Esophagus muscularis mucosa (tissue), 4 donors: Measurements from ENCODE around the gene KCNAB3. TPM values are rescaled to one million over a fixed set of nuclear protein-coding genes. Genes with fewer than 3 reads are reported as not detected.

ENCODE experiments used
- DNase-seq: peaks from one replicate; pipeline ENCODE4 v3.0.0-alpha.2; 2017; ENCODE audit errors: extremely low spot score
- H3K27ac ChIP-seq, 4 donors: fragments of 200-600 bp; sonication (generic); replicated peaks in 1 of 4; 1 replicate in 3 of 4; 2 replicates in 1 of 4; pipeline ENCODE4 v1.5.1; 2016 to 2019; ENCODE audit warnings: mild to moderate bottlenecking in 1 of 4
- H3K27me3 ChIP-seq, 4 donors: fragments of 200-600 bp; sonication (generic); one replicate each; pipeline versions ENCODE4 v1.5.1 to v1.6.0; 2016 to 2019
- H3K36me3 ChIP-seq, 4 donors: fragments of 200-600 bp; sonication (generic); one replicate each; pipeline ENCODE4 v1.5.1; 2016 to 2019
- H3K4me1 ChIP-seq, 4 donors: fragments of 200-600 bp; sonication (generic); one replicate each; pipeline ENCODE4 v1.5.1; 2016 to 2019
- H3K4me3 ChIP-seq, 4 donors: fragments of 200-600 bp; sonication (generic); 1 replicate in 2 of 4; 2 replicates in 2 of 4; pipeline ENCODE4 v1.5.1; 2016 to 2019; ENCODE audit warnings: mild to moderate bottlenecking in 4 of 4, moderate library complexity in 1 of 4
- H3K9me3 ChIP-seq, 4 donors: fragments of 200-600 bp; sonication (generic); 1 replicate in 3 of 4; 2 replicates in 1 of 4; pipeline ENCODE4 v1.5.1; 2016 to 2019
- EP300 ChIP-seq: sonication (generic); formaldehyde crosslinking; IDR thresholded peaks from one replicate; pipeline ENCODE4 v1.6.1; 2017; ENCODE audit warnings: antibody characterized with exemption
- POLR2A ChIP-seq: fragments of 450-650 bp; IDR thresholded peaks from one replicate; pipeline ENCODE4 v1.6.1; 2017; ENCODE audit warnings: antibody characterized with exemption, moderate library complexity, mild to moderate bottlenecking, low read depth
- POLR2AphosphoS5 ChIP-seq, 2 donors: sonication (generic); formaldehyde crosslinking; IDR thresholded peaks; one replicate each; pipeline ENCODE4 v1.6.1; 2017; ENCODE audit warnings: antibody characterized with exemption in 2 of 2
- WGBS: methylation state at CpG from one replicate; pipeline ENCODE4 v1.1.5; 2018; 5-methylcytosine and 5-hydroxymethylcytosine counted together
- intact Hi-C: fragments of 100-400 bp; cut with DNase I; formaldehyde crosslinking; loops from one replicate; pipeline ENCODE4 v1.15.1; 2023
- total RNA-seq, 4 donors: library from RNA; depleted of rRNA; stranded (reverse); fragments of >200 nt; gene quantifications; one replicate each; pipeline versions ENCODE4 v1.1.0 to v1.2.1, GENCODE V29; 2016
- TF ChIP-seq, protein P1 (sequence below), 3 experiments: fragments of 200-600 bp in 2 of 3; fragments of 450-650 bp in 1 of 3; sonication (generic) in 2 of 3; IDR thresholded peaks; one replicate each; pipeline ENCODE4 v1.5.1; 2017 to 2019; ENCODE audit warnings: antibody characterized with exemption in 3 of 3, mild to moderate bottlenecking in 2 of 3, moderate library complexity in 1 of 3

KCNAB3 gene
- total RNA-seq, 4 donors from 2014 or later = 0.23 to 1.2 (median 0.41) TPM

DNA sequence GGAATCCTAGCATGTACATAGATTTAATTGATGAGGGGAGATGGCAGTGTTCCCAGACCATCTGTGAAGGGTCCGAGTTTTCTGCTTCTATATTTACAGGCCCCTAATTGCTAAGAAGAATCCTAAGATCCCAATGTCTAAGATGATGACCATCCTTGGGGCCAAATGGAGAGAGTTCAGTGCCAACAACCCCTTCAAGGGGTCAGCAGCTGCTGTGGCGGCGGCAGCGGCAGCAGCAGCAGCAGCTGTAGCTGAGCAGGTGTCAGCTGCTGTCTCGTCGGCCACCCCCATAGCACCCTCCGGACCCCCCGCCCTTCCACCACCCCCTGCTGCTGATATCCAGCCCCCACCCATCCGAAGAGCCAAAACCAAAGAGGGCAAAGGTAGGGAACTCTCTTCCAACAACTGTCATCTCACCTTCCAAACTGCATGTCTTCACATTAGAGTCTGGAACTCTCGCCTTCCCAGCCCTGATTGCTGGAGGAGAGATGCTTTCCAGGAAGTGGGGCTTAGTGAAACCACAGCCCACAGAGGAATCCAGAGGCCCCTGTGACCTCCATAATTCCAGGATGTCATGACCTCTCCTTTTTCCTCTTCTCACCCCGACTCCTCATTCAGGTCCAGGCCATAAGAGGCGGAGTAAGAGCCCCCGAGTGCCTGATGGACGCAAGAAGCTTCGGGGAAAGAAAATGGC, 36.3 kb downstream of the KCNAB3 start:
- no peak overlapping the region for H3K27ac ChIP-seq
- intact Hi-C loops = loop anchor here (5.0 kb wide), 1 partner anchor 71 kb away; no protein-coding TSS in a partner anchor
- H3K9me3 ChIP-seq = no peaks in the 10 kb centered on the region
- H3K36me3 ChIP-seq = peaks cover 20 to 77% (median 53%) of the 10 kb centered on the region in 4 donors
- DNase-seq = no peak
- 66% methylated on average over 12 of the region's 15 CpGs for WGBS
- TF ChIP-seq POLR2AphosphoS5 (IDR thresholded peaks at IDR 0.05) (no peak), EP300 (no peak), POLR2A (no peak)
- TF ChIP-seq, protein P1, sequence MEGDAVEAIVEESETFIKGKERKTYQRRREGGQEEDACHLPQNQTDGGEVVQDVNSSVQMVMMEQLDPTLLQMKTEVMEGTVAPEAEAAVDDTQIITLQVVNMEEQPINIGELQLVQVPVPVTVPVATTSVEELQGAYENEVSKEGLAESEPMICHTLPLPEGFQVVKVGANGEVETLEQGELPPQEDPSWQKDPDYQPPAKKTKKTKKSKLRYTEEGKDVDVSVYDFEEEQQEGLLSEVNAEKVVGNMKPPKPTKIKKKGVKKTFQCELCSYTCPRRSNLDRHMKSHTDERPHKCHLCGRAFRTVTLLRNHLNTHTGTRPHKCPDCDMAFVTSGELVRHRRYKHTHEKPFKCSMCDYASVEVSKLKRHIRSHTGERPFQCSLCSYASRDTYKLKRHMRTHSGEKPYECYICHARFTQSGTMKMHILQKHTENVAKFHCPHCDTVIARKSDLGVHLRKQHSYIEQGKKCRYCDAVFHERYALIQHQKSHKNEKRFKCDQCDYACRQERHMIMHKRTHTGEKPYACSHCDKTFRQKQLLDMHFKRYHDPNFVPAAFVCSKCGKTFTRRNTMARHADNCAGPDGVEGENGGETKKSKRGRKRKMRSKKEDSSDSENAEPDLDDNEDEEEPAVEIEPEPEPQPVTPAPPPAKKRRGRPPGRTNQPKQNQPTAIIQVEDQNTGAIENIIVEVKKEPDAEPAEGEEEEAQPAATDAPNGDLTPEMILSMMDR (IDR thresholded peaks at IDR 0.05) = no peak
- peaks cover 19 to 26% (median 22%) of the 10 kb centered on the region in 4 donors for H3K4me1 ChIP-seq
- no peak overlapping the region for H3K4me3 ChIP-seq
- H3K27me3 ChIP-seq = no peaks in the 10 kb centered on the region

DNA sequence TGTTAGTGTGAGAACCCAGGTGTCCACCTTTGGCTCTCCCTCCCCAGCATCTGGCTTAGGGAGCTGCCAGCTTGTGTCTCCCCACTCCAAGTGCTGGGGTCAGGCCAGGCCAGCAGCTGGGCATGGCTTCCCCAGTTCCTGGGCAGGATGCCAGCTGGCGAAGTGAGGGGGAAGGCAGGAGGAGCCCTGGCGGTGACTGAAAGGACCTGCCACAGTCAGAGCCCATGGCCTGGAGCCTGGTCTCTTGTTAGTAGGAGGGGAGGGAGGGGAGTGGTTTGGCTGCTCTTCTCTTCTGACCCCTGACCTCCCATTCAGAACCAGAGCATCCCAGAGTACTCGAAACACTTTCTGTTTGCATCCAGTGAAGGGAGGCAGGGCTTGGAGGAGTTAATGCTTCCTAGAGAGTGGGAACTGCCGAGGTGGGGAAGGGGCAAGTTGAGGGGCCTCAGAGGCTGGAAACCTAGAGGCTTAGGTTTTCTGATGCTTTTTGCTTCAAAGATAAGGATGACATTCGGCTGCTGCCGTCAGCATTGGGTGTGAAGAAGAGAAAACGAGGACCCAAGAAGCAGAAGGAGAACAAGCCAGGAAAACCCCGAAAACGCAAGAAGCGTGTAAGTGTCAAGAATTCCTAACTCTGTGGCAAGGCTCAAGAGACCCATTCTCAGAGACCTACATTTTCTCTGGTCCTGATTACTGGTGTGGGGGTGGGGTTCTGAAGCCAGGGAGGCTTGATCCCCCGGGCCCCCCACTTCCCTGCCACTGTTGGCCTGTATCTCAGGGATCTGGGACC, 40.3 kb downstream of the KCNAB3 start:
- peak overlapping the region; percentile 27 to 93 (median 86) for H3K4me3 ChIP-seq
- intact Hi-C loops = no loop called here
- 13% methylated on average over 11 of the region's 11 CpGs for WGBS
- DNase-seq = peak; percentile 96
- no peaks in the 10 kb centered on the region for H3K27me3 ChIP-seq
- peaks cover 9 to 37% (median 24%) of the 10 kb centered on the region in 4 donors for H3K36me3 ChIP-seq
- H3K4me1 ChIP-seq = peaks cover 44 to 58% (median 53%) of the 10 kb centered on the region in 4 donors
- peak overlapping the region; percentile 90 to 96 (median 94) for H3K27ac ChIP-seq
- TF ChIP-seq, protein P1 (IDR thresholded peaks at IDR 0.05) = peak; percentile 23 to 68 (median 41)
- TF ChIP-seq EP300 = no peak
- TF ChIP-seq POLR2AphosphoS5 (IDR thresholded peaks at IDR 0.05) = peak; percentile 92 to 99
- TF ChIP-seq POLR2A = no peak
- H3K9me3 ChIP-seq = no peaks in the 10 kb centered on the region

DNA sequence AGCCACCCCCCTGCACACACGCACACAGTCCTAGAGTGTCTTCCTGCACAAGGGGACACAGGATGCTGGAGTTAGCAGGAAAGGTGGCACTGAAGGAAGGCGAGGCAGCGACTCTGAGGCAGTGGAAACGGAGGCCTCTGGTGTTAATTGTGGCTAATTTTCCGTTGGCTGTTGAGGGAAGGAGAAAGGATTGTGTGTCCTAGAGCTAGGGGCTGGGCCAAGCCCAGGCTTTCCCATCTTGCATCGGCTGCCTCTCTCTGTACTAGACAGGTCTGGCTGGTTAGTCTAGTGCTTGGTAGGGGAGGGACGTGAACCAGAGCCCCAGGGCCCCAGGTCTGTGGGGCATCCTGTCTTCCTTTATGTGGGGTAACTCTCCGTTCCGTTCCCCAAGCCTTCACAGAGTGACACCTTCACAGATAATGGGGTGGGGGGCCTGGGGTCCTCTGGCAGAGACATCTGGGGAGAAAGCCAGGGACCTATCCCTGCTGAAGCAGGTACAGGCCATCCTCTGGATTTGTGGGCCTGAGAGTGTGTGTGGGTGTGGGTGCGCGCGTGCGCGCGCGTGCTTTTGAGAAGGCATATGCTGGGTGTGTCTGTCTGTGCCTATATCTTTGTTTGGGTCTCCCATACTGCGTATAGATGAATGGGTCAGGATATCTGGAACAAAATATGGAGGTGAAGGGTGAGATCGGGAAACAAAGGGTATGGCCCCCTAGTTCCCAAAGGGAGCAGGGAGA, 41.3 kb downstream of the KCNAB3 start, which contains the start of gene CHD3:
Gene CHD3, plus strand, starts transcription at position 606 of the 737 bp plus-strand sequence. CDS start 212 bp downstream, outside the sequence.
- intact Hi-C loops = no loop called here
- WGBS = 38% methylated on average over 18 of the region's 18 CpGs
- Histone ChIP-seq H3K27ac (peak within 1 kb of the TSS; percentile 90 to 96 (median 94)), H3K27me3 (no peaks in the 10 kb centered on the region), H3K4me1 (peaks cover 47 to 67% (median 62%) of the 10 kb centered on the region in 4 donors), H3K9me3 (no peaks in the 10 kb centered on the region), H3K4me3 (peak within 1 kb of the TSS; percentile 84 to 93 (median 90)), H3K36me3 (peaks cover 0 to 27% (median 14%) of the 10 kb centered on the region in 4 donors)
- no peak for DNase-seq
- peak in 1 of 2 donors; percentile 11 for TF ChIP-seq POLR2AphosphoS5 (IDR thresholded peaks at IDR 0.05)
- TF ChIP-seq, protein P1 (IDR thresholded peaks at IDR 0.05) = no peak

DNA sequence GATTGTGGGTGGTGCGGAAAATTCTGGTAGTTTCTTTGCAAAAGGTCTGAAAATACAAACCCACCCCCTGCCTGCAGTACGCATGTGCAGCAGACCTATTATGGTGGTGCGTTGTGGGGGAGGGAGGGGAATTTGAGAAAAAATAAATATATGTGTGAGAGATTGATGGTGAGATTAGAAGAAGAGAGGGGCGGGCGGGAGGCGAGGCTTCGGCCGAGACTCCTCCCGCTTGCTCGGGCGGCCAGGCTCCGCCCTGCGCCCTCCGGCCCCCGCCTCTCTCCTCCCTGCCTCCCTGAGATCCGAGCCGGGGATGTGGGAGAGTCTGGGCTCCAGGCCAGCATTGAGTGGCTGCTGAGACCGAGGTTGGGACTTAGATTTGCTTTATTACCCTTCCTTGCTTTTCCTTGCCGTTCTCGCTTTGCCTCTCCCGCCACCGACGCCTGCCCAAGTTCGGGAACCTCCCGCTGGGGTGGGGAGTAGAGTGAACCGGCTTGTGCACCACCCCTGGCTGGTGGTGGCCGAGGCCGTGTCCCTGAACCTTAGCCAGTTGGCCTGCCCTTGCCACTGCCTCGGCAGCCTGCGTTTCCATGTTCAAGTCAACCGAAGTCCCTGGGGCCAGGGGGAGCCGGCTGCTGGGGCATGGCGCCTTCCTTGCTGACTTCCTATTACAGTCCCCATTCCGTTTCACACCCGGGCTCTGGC, 42.0 kb downstream of the KCNAB3 start:
- peak; percentile 67 to 82 for TF ChIP-seq POLR2AphosphoS5 (IDR thresholded peaks at IDR 0.05)
- no peak for TF ChIP-seq EP300
- no peak for TF ChIP-seq POLR2A
- TF ChIP-seq, protein P1 (IDR thresholded peaks at IDR 0.05) = no peak
- no peaks in the 10 kb centered on the region for H3K9me3 ChIP-seq
- H3K36me3 ChIP-seq = peaks cover 0 to 20% (median 11%) of the 10 kb centered on the region in 4 donors
- 1% methylated on average over 27 of the region's 35 CpGs for WGBS
- H3K27me3 ChIP-seq = no peaks in the 10 kb centered on the region
- peak overlapping the region; percentile 90 to 96 (median 94) for H3K27ac ChIP-seq
- intact Hi-C loops = no loop called here
- peak overlapping the region; percentile 84 to 93 (median 90) for H3K4me3 ChIP-seq
- peak; percentile 97 for DNase-seq
- H3K4me1 ChIP-seq = peaks cover 47 to 70% (median 66%) of the 10 kb centered on the region in 4 donors
